NCI-H2196 (cell line): ENCODE measurements around the gene GRID1.
"Not testable (repeated sequence)": the region's sequence is repeated elsewhere in the genome, so short reads cannot be mapped to it uniquely, and the experiment has no call there.

Source experiments
- DNase-seq: peaks from one replicate; lab custom pipeline; 2025; ENCODE audit not compliant: unreplicated experiment; lab: John Stamatoyannopoulos, UW

The GRID1 gene

GRCh38 chr10:86255405-86256251 lies 111.0 kb downstream of the GRID1 start:
- no peak for DNase-seq

GRCh38 chr10:86254526-86255174 lies 111.9 kb downstream of the GRID1 start:
- peak; percentile 2 for DNase-seq

GRCh38 chr10:86254081-86254480 lies 112.5 kb downstream of the GRID1 start:
- DNase-seq = peak; percentile 12

- DNase-seq = peak; percentile 23
These were observed 113.2 kb downstream of the GRID1 start for GRCh38 chr10:86253091-86254072.

- DNase-seq = no peak
These were observed 114.0 kb downstream of the GRID1 start for GRCh38 chr10:86252556-86252955.

- no peak for DNase-seq
These were observed 114.5 kb downstream of the GRID1 start for GRCh38 chr10:86252079-86252478.

GRCh38 chr10:86251426-86251825 lies 115.2 kb downstream of the GRID1 start:
- DNase-seq = no peak

GRCh38 chr10:86250399-86250798 lies 116.2 kb downstream of the GRID1 start:
- DNase-seq = no peak

- DNase-seq = no peak
These were observed 116.8 kb downstream of the GRID1 start for GRCh38 chr10:86249794-86250193.

GRCh38 chr10:86248062-86248461 lies 118.5 kb downstream of the GRID1 start:
- DNase-seq = no peak

GRCh38 chr10:86247588-86247987 lies 119.0 kb downstream of the GRID1 start:
- no peak for DNase-seq

GRCh38 chr10:86247073-86247472 lies 119.5 kb downstream of the GRID1 start:
- no peak for DNase-seq

- no peak for DNase-seq
These were observed 120.2 kb downstream of the GRID1 start for GRCh38 chr10:86246279-86246940.

GRCh38 chr10:86245015-86245394 lies 121.6 kb downstream of the GRID1 start:
- DNase-seq = no peak

- DNase-seq = no peak
These were observed 122.1 kb downstream of the GRID1 start for GRCh38 chr10:86244297-86245014.

- no peak for DNase-seq
These were observed 122.9 kb downstream of the GRID1 start for GRCh38 chr10:86243651-86244155.

GRCh38 chr10:86242761-86243160 lies 123.8 kb downstream of the GRID1 start:
- DNase-seq = no peak

- not testable (repeated sequence) for DNase-seq
These were observed 128.5 kb downstream of the GRID1 start for GRCh38 chr10:86238089-86238488.

GRCh38 chr10:86234541-86235270 lies 131.9 kb downstream of the GRID1 start:
- no peak for DNase-seq
